GM11168 (cell line): ENCODE results near the gene BAZ2B.
"Not testable (repeated sequence)": the region's sequence is repeated elsewhere in the genome, so short reads cannot be mapped to it uniquely, and the experiment has no call there.

Source experiments
- in situ Hi-C: fragments of 300-500 bp; cut with MboI; formaldehyde crosslinking; loops from one replicate; pipeline ENCODE4 v1.12.0; 2022; ENCODE audit warnings: low sequenced_read_pairs; ENCODE audit not compliant: unreplicated experiment

The BAZ2B gene

DNA sequence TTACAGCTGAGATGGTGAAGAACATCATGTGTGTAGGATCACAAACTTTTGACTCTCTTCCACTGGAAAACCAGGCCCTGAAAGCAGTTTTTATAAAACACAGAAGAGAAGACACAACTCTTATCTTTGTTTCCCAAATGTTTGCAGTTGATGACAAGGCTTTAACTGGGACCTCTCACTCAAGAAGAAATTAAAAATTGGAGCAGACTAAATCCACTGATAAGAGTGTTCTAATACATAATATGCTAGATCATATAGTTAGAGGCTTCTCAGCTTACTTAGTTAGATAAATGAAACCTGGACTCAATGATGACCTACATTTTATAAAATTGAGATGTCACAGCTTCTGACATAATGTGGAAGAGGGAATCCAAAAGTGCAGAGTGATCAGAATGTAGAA lies 171.6 kb downstream of the BAZ2B start:
- in situ Hi-C loops, result no loop called here

DNA sequence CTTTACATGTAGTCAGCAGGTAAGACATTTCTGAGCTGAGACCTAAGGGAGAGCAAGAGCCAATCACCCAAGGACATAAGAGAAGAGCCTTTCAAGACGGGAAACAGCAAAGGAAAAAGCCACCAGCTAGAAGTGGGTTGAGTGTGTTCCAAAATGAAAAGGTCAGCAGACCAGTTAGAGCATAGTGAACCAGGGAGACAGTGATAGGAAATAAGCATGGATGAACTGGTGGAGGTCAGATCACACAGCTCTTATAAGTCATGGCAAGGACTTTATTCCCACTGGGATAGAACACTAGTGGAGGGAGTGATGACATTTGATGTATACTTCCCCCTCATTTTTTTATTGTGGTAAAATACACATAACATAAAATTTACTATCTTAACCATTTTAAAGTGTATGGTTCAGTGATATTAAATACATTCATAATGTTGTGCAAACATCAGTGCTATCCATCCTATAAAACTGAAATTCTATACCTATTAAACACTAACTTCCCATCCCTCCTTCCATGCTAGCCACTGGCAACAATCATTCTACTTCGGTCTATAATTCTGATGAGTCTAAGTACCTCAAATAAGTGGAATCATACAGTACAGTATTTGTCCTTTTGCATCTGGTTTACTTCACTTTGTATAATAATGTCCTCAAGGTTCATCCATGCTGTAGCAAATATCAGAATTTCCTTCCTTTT lies 174.0 kb downstream of the BAZ2B start:
- in situ Hi-C loops, result no loop called here

DNA sequence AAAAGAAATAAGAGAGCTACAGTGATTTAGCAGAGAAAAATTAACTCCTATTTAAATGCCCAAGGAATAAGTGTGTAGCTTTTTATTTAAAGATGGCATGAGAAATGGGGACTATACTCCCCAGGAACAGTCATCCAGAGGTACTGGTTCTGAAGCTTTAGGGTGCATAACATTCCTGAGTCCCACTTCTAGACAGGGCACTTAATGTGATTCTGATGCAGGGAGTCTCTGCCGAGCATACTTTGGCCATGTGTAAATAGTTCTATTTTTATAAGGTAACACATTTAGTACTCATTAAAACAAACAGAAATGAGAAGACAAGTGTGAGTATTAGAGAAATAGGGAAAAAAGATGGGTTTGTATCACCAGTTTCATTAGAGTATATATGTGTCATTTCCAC lies 175.2 kb downstream of the BAZ2B start:
- in situ Hi-C loops, result no loop called here

DNA sequence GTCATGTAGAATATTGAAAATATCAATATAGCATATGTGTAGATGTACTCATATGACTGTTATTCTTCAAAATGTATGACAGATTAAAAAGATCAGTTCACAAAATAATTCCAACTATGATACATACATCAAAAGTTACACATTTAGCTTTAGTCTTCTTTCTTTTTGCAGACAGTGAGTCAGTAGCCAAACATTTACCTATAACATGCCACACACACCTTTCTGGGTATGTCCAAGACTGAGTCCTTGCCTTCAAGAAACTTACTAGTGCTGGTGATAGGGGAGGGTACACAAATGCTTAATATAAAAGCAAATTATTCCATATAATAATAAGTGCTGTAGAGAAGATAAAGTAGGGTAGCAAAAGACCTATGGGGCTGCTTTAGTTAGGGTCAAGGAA lies 176.9 kb downstream of the BAZ2B start:
- in situ Hi-C loops, result no loop called here

DNA sequence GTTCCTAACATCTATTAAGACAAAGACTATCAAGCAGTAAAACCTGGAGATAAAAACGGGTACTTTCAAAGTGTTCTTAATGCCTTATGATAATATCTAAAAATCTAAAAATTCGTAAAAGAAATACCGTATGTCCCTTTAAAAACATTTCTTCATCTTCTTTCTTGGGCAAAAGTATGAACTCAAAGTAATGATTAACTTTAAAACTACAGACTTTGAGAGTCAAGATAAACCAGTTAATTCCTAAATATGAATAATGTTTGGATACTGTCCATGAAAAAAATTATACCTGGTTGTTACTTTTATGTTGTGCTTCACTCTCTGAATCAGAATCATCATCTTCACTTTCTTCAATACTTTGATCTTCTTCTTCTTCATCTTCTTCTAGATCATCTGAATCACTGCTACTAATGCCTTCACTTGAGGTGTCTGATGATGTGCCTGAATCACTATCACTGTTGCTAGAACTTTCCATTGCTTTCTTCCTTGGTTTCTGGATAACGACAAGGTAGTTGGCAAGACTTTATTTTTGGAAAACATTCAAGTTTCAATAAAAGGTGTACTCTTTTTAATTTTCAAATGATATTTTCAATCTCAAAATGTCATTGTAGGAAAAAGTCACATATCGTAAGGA lies 177.5 kb downstream of the BAZ2B start:
- in situ Hi-C loops, result no loop called here

DNA sequence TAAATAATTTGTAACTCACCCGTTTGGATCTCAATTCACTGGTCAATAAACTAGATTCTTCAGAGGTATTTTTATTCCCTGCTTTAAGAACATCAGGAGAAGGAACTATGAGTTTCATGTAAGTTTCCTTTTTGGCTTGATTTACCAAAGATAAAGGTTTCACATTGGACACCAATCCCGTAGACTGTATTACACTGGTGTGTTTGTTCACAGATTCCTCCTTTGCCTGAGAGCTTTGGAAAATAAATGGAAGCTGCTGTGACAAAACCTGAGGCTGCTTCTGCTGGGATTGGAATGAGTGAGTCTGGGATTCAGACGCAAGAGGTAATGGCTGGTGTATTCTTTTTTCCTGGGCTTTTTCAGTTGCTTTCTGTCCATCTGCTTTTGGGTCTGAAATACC lies 178.1 kb downstream of the BAZ2B start:
- in situ Hi-C loops, result no loop called here

DNA sequence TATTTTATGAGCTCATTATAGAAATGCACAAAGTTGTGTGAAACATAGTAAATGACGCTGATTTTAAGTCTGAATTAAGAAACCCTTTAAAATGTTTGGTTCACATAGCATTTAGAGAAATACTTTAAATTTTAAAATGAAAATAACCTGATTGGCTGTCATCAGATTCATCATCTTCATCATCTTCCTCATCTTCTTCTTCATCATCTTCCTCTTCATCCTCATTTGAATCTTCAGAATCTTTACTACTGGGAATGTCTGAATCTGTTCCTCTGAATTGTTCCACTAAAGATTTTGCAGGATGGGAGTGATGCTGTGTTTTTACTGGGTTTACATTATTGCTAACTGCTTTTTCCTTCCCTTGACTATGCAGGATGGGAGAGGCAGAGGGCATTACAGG lies 183.7 kb downstream of the BAZ2B start:
- in situ Hi-C loops, result no loop called here

DNA sequence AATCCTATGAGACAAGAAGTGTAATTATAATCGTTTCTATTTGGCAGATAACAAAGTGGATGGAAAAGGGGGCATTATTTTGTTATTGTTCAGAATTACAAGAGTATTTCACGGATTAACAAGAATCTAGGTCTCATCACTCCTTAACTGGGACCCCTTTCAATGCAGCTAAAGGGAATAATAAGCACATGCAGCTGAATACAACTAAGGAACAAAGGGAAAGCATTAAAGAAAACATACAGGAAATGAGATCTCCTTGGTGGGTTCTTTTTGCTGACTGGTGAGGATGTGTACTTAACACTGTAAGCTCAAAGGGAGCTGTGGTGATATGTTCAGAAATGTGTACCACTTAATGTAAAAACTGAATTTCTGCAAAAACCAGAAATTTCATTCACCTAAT lies 189.3 kb downstream of the BAZ2B start:
- in situ Hi-C loops, result no loop called here

DNA sequence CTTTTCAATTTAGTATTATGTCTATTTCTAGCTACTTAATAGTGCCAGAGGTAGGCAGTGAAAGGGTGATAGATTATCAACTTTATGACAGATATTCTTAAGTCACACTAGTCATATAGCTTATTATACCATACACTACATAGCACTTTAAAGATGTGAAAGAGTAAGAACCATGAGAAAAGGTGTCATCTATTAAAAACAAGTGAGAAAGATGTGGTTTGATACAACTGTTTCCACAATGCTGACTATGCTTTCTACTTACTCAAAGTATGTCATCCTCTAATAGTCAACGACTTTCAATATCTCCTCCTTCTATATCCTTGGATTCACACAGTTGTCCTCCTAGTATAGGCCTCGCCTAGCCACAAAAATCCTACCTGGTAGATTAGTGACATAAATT lies 196.9 kb downstream of the BAZ2B start:
- in situ Hi-C loops, result no loop called here

DNA sequence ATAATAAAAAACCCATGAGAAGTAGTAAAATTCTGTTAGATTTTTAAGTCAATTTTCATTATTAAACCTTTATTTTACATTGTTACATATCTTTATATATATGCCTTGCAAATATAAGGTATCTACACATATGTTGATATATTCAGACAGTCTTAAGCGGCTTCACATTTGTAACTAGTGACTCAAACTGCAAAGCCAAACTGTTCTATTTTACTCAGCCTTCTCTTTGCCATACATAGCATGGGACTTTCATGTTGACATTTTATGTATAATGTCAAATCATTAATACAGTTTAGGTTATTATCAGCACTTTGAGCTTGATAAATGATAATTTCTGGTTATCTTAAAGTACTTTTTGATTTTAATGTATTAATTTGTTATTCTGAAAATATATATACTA lies 204.9 kb downstream of the BAZ2B start:
- in situ Hi-C loops, result no loop called here

DNA sequence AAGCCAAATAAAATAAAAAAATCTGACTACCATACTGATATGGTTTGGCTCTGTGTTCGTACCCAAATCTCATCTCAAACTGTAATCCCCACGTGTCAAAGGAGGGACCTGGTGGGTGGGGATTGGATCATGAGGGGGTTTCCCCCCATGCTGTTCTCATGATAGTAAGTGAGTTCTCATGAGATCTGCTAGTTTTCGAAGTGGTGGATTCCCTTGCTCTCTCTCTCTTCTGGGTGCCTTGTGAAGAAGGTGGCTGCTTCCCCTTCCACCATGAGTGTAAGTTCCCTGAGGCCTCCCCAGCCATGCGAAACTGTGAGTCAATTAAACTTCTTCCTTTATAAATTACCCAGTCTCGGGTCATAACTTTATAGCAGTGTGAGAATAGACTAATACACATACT lies 206.1 kb downstream of the BAZ2B start:
- in situ Hi-C loops, result no loop called here

DNA sequence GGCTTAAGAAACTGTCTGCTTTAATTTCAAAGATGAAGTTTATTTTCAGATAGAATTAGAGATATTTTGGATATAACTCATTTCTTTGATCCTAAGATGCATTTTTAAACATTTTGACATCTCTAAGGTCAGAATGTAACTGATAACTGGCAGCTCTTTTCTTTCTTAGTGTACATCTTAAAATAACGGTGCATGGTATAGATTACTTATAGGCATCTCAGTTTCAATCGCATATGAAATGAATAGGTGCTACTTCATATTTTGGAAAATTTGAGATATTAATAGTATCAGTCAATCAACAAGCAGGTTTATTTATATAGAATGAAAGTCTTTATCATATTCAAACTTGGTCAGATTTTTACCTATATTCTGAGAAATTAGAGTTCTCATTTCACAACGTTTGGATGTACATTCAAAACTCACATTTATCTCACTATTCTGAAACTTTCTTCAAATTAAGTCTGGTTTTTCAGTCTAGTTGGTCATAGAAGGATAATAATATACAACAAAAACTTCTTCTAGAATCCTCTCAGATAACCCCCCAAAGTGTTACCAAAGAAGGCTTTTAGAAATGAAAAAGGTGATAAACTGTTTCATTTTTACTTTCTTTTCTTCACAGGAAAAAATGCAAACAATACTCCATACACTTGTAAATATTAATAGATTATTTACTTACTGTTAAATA lies 207.1 kb downstream of the BAZ2B start:
- in situ Hi-C loops, result no loop called here

DNA sequence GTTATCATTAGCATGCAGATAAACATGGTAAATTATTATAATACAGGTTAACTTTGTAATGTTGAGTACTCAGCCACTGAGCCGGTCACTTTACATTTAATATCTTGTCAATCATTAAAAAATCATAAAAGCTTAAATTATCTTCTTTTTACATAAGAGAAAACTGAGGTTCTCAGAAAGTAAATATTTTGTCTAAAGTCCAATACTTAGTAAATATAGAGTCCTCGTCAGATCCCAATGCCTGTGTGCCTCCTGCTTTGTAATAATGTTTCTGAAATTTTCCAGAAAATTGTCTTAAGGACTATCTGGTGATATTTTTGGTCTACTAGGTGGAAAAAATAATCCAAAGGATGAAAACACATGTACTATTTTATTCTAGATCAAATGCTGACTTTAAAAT lies 213.6 kb downstream of the BAZ2B start:
- in situ Hi-C loops, result no loop called here

DNA sequence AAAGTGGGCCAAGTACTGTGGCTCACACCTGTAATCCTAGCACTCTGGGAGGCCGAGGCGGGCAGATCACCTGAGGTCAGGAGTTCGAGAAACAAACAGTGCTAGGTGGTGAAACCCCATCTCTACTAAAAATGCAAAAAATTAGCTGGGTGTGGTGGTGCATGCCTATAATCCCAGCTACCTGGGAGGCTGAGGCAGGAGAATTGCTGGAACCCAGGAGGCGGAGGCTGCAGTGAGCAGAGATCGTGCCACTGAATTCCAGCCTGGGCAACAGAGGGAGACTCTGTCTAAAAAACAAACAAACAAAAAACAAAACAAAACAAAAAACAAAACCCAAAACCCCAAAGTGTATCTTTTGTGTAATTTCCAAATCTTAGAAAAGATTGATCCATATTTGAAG lies 214.2 kb downstream of the BAZ2B start:
- in situ Hi-C loops, result not testable (repeated sequence)

DNA sequence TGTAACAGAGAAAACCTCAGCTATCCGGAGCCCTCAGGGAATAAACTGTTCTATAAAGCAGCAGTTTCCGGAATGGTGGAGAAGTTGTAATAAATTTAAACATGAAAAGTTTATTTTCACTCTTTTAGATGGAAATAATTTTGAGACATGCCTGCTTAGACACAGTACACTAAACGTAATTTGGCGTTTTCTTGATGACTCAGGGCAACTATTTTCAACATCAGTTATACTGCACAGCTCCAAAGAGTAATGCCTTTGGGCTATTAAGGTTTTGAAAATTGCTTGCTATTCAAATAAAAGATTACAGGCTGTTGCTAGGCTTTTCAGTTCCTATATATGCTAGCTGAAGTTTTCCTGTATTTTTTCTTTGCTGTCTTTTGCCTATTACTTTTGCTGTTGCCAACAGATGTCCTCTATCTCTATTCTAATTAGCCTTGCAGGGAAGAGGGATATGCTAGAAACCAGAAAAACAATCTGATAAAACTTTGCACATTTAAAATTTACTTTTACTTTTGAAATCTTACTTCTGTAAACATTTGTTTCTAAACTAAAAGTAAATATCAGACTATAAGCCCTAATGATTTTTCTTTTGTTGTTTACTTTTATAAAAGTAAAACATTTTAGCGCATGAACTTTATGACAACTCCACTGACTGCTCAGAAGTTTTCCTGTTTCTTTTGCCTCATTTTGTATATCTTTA lies 216.5 kb downstream of the BAZ2B start:
- in situ Hi-C loops, result no loop called here

DNA sequence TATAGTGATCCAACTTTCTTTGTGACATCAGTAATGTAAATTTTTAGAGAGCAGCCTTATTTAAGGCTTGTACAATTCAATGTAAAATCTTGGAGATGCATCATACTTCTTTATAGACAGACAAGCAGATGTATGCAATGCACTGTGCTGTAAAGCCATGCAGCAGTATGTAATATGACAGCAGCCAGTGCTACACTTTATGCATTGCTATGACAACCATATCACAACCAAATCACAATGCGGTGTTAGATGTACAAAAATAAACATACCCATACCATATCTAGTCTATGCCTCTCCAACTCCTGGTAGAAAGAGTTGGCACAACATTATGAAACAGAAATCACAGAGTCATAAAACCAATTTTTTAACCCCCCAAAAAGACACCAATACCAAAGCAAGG lies 219.5 kb downstream of the BAZ2B start:
- in situ Hi-C loops, result no loop called here

DNA sequence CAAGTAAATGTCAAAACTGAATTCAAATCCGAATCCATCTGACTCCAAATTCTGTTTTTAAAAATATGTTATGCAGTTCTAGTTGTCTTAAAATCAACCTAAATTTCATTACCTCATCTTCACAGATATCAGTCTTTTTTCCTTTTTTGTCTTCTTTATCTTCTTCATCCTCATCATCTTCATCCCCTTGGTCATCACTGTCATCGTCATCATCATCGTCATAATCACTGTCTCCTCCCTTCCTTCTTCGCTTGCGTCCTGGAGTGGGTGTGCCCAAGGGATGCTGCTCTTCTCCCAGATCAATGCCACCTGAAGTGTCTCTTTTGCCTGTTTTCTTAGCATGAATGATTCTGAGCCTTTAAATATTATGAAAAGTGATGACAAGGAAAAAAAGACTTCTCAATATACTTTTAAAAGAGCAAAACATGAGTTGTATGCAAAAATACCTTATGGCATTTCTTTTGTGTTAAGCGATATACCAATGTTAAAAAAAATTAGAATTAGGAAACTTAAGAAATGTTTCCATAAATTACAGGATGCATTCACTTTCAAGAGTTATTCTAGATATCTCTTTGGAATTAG lies 233.8 kb downstream of the BAZ2B start:
- in situ Hi-C loops, result no loop called here

DNA sequence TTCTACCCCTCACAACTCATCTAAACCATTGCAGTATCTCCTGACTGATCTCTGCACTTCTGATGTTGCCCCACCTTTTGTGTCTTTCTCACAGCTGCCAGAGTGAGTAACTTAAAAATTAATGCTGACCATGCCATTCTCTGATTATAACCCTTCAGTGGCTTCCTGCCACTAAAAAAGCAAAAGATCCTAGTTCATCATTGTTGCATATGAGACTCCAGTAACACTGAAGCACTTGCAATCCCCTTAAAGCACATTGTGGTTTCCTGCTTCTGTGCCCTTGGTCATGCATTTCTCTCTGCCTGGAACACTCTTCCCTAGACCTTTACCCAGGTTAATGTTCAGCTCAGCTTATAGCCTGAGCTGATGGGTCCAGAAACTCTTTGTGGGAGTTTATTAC lies 234.8 kb downstream of the BAZ2B start:
- in situ Hi-C loops, result no loop called here

DNA sequence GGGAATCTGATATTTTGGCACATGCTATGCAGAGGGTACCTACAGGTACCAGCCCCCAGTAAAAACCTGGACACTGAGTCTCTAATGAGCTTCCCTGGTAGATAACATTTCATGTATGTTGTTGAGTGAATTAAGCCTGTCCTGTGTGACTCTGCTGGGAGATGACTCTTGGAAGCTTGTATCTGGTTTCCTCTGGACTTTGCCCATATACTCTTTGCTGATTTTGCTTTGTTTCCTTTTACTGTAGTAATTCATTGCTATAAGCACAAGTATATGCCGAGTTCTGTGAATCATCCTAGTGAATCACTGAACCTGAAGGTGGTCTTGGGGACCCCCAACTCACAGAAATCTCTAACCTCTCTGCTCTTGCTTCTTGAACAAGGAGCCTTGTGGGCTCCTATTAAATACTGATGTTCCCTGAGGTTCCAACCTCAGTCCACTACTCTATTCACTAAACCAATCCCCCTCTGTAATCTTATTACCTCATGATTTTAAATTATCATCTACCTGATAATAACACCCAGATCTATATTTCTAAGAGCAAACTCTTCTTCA lies 235.6 kb downstream of the BAZ2B start:
- in situ Hi-C loops, result no loop called here

DNA sequence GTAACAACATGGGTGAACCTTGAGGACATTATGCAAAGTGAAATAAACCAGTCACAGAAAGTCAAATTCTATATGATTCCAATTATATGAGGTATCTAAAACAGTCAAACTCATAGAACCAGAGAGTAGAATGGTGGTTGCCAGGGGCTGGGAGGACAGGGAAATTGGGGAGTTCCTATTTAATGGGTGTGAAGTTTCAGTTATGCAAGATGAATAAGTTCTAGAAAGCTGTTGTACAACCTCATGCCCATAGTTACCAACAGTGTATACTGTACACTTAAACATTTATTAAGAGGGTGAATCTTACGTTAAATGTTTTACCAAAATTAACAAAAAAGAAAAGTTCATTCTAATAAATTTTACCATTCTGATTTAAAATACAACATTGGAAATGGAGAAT lies 237.2 kb downstream of the BAZ2B start:
- in situ Hi-C loops, result no loop called here

DNA sequence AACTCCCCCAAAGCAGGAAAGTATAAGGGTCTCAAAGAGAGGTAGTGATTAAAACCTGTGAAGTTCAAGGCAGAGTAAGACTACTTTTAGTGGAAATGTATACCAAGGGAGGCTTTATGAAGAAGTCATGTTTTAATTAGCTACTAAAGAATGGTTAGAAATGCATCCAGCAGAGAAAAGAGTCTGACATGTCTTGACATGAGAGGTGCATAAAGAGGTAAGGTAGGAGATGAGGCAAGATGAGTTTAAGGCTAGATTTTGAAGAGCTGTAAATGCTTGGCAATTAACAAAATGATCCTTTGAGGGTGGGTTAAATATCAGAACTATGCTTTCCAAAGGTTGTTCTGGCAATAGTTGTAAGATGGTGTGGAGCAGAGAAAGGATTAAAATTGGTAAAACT lies 241.1 kb downstream of the BAZ2B start:
- in situ Hi-C loops, result no loop called here
